ENCODE measurements around the gene MYO1E. TPM values are rescaled to one million over a fixed set of nuclear protein-coding genes. Genes with fewer than 3 reads are reported as not detected.

The MYO1E gene
- total and polyA plus RNA-seq, 2 of the 8 experiments (the other 6 are each of a cell fraction or from before 2014, with no cell fraction given): 19.6 to 142 TPM

DNA sequence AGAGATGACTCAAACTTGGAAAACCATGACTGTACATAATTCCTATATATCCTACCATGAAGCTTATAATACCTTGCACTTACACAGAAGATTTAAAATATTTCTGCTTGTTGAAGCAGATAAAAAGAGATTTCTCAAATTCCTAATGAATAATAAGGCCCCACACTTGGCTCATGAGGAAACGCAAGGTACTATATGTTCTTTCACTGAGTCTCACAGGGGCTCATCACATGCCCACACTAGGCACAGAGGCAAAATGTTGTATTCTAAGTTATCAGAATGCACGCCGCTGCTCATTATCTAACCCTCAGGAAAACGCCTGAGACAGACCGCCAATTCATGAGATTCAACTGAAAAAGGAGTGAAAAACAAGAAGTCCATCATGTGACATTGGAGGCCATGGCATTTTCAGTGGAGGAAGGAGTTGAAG, 5.6 kb downstream of the MYO1E start:
- H4K8ac ChIP-seq (ENCODE audit: extremely low read depth, insufficient read depth, low read length): no peak overlapping the region
- H3K36me3 ChIP-seq (ENCODE audit: control insufficient read depth in 2 of 4, insufficient read depth in 4 of 4, low read length in 3 of 4): no peaks in the 10 kb centered on the region
- H3K79me1 ChIP-seq (ENCODE audit: low read depth, low read length): peaks cover 6% of the 10 kb centered on the region; the same call in 1 of the 2 replicates
- no peak overlapping the region for H3K27ac ChIP-seq (ENCODE audit: low read depth, low read length)
- H3K14ac ChIP-seq (ENCODE audit: insufficient read length): no peak overlapping the region
- no peak overlapping the region for H4K91ac ChIP-seq (replicated peaks; ENCODE audit: insufficient read length, low read length)
- H4K5ac ChIP-seq (ENCODE audit: insufficient read length, low read depth, low read length): no peak overlapping the region
- no peak overlapping the region for H2BK12ac ChIP-seq (ENCODE audit: low read depth, low read length)
- peaks cover 0 to 7% (median 3%) of the 10 kb centered on the region in 4 experiments; a peak in 3 of 7 replicates for H3K4me1 ChIP-seq (replicated peaks in 1 of 4; ENCODE audit: control insufficient read depth in 3 of 4, insufficient read depth in 4 of 4, low read length in 3 of 4)
- no peak overlapping the region for H2AK5ac ChIP-seq (ENCODE audit: low read depth, low read length)
- DNase-seq (ENCODE audit: low read depth in 1 of 2, low spot score in 2 of 2): no peak
- no peak overlapping the region for H3K4me2 ChIP-seq (ENCODE audit: insufficient read depth in 1 of 2, low read depth in 2 of 2, low read length in 2 of 2)
- H2AFZ ChIP-seq (ENCODE audit: low read length): no peak overlapping the region
- H4K20me1 ChIP-seq (replicated peaks in 1 of 2; ENCODE audit: control insufficient read depth in 1 of 2, insufficient read depth in 2 of 2, low read length in 2 of 2): peaks cover 11% of the 10 kb centered on the region in 2 experiments
- no peaks in the 10 kb centered on the region for H3K27me3 ChIP-seq (replicated peaks in 1 of 4; ENCODE audit: control insufficient read depth in 3 of 4, extremely low read depth in 1 of 4, insufficient read depth in 3 of 4, low read length in 3 of 4)
- WGBS, 2 experiments (ENCODE audit: extremely low coverage in 1 of 2, insufficient coverage in 1 of 2, insufficient read length in 1 of 2, insufficient replicate concordance in 2 of 2, low coverage in 1 of 2, low lambda C conversion rate in 2 of 2, missing lambda C conversion rate in 1 of 2): 95% methylated on average over 5 of the region's 5 CpGs; no CpG with 5 or more reads in 1 of the 2 experiments
- no peak overlapping the region for H3K18ac ChIP-seq (ENCODE audit: extremely low read depth, low read length)
- no peaks in the 10 kb centered on the region for H3K9me3 ChIP-seq (ENCODE audit: insufficient read depth in 2 of 2, low read depth in 1 of 2, low read length in 1 of 2)
- POLR2A ChIA-PET (ENCODE audit: partially characterized antibody): interaction anchor here (1.9 to 11.4 kb wide), 2 partner anchors 9 to 18 kb away, joined by 5 to 151 read pairs; no protein-coding TSS in a partner anchor
- H3K79me2 ChIP-seq (ENCODE audit: control insufficient read depth in 1 of 2, insufficient read depth in 2 of 2, low read length in 2 of 2): peaks cover 15 to 90% of the 10 kb centered on the region in 2 experiments
- no peak overlapping the region for H2BK5ac ChIP-seq (ENCODE audit: low read depth, low read length)
- H3K4me3 ChIP-seq (ENCODE audit: extremely low read depth in 1 of 4, insufficient read depth in 2 of 4, low read depth in 3 of 4, low read length in 4 of 4): no peak overlapping the region
- H3K56ac ChIP-seq (replicated peaks; ENCODE audit: insufficient read length, low read depth, low read length): no peak overlapping the region
- no peak overlapping the region for H3K23ac ChIP-seq (ENCODE audit: insufficient read length)
- peaks cover 6% of the 10 kb centered on the region; the same call in 1 of the 2 replicates for H3K23me2 ChIP-seq (ENCODE audit: low read depth, low read length)
- H2BK15ac ChIP-seq (ENCODE audit: low read length): no peak overlapping the region
- no peak overlapping the region for H2BK120ac ChIP-seq (replicated peaks; ENCODE audit: low read depth, low read length)
- no peak overlapping the region for H3K9ac ChIP-seq (replicated peaks in 1 of 4; ENCODE audit: extremely low read depth in 1 of 4, low read depth in 3 of 4, low read length in 3 of 4)
- no peak overlapping the region for H2BK20ac ChIP-seq (ENCODE audit: low read length)
- CTCF ChIA-PET (ENCODE audit: partially characterized antibody): interaction anchor here (0.7 to 1.7 kb wide), 4 partner anchors 12 to 205 kb away, joined by 3 to 8 read pairs (median 6); no protein-coding TSS in a partner anchor
- no peak for FAIRE-seq
- no peak overlapping the region for H3K4ac ChIP-seq (replicated peaks; ENCODE audit: insufficient read length, low read depth, low read length)
- TF ChIP-seq SIX5 (IDR thresholded peaks at IDR 0.05; ENCODE audit: low read depth, low read length): no peak
- no peak for TF ChIP-seq SIRT6 (IDR thresholded peaks at IDR 0.05; ENCODE audit: low read length)
- no peak for TF ChIP-seq SUZ12 (IDR thresholded peaks at IDR 0.05; ENCODE audit: low read length)
- no peak for TF ChIP-seq CHD1 (IDR thresholded peaks at IDR 0.05; ENCODE audit: low read depth, low read length)
- no peak for TF ChIP-seq SP1 (IDR thresholded peaks at IDR 0.05; ENCODE audit: low read depth, low read length)
- TF ChIP-seq KDM4A (IDR thresholded peaks at IDR 0.05; ENCODE audit: low read depth, low read length, severe bottlenecking): no peak
- TF ChIP-seq KDM1A (IDR thresholded peaks at IDR 0.05; ENCODE audit: borderline replicate concordance, low read length): no peak
- no peak for TF ChIP-seq SP2 (IDR thresholded peaks at IDR 0.05; ENCODE audit: low read length)
- TF ChIP-seq RFX5 (IDR thresholded peaks at IDR 0.05; ENCODE audit: borderline replicate concordance, low read depth, low read length): no peak
- no peak for TF ChIP-seq ZNF274 (IDR thresholded peaks at IDR 0.05; ENCODE audit: borderline replicate concordance, extremely low read depth, low read length)
- TF ChIP-seq TBP (IDR thresholded peaks at IDR 0.05; ENCODE audit: low read depth, low read length): no peak
- TF ChIP-seq RAD21 (IDR thresholded peaks at IDR 0.05 in 1 of 2, conservative IDR thresholded peaks at IDR 0.05 in 1 of 2; ENCODE audit: low read depth in 2 of 2, low read length in 2 of 2): no peak
- TF ChIP-seq USF2 (IDR thresholded peaks at IDR 0.05; ENCODE audit: low read length): no peak
